Fibroblast of skin of right quadriceps (primary cell): ENCODE results near the gene TSEN34.
"Not testable (repeated sequence)": the region's sequence is repeated elsewhere in the genome, so short reads cannot be mapped to it uniquely, and the experiment has no call there.

Experiments used
- DNase-seq: peaks from one replicate; pipeline ENCODE4 v3.0.0-alpha.2; 2013

Gene TSEN34

GRCh38 chr19:54240372-54241336 is 49.5 kb downstream of the TSEN34 start:
- not testable (repeated sequence) for DNase-seq

- DNase-seq = not testable (repeated sequence)
Observed at GRCh38 chr19:54242234-54242633, 51.1 kb downstream of the TSEN34 start.

GRCh38 chr19:54242646-54243045 is 51.5 kb downstream of the TSEN34 start, which contains the start of gene LILRA6:
LILRA6 (minus strand) TSS chr19:54242790.
- DNase-seq = not testable (repeated sequence)

- not testable (repeated sequence) for DNase-seq
Observed at GRCh38 chr19:54243809-54244208, 52.7 kb downstream of the TSEN34 start.
